ENCODE results near the gene THSD7A.

DNA sequence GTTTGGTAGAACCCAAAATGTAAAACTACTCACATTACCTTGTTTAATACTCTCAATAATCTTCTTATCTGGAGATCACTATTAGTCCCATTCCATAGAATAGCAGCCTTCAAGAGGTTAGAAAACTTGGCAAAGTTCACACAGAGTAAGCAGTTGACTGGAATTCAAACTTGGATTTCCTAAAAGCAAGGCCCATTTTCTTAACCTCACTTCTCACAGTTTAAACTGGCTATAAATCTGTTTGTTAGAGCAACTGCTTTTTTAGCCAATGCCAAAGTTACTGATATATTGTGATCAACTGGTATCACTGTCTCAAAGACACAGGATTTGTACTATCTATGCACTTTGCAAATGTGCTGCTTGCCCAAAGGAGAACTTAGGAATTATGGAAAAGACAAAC is 230.2 kb downstream of the THSD7A start:
- TF ChIP-seq, protein P1, sequence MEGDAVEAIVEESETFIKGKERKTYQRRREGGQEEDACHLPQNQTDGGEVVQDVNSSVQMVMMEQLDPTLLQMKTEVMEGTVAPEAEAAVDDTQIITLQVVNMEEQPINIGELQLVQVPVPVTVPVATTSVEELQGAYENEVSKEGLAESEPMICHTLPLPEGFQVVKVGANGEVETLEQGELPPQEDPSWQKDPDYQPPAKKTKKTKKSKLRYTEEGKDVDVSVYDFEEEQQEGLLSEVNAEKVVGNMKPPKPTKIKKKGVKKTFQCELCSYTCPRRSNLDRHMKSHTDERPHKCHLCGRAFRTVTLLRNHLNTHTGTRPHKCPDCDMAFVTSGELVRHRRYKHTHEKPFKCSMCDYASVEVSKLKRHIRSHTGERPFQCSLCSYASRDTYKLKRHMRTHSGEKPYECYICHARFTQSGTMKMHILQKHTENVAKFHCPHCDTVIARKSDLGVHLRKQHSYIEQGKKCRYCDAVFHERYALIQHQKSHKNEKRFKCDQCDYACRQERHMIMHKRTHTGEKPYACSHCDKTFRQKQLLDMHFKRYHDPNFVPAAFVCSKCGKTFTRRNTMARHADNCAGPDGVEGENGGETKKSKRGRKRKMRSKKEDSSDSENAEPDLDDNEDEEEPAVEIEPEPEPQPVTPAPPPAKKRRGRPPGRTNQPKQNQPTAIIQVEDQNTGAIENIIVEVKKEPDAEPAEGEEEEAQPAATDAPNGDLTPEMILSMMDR (IDR thresholded peaks at IDR 0.05), result no peak
- TF ChIP-seq POLR2A (IDR thresholded peaks at IDR 0.05), result no peak
